Measurements from ENCODE around the gene SEPHS1. TPM values are rescaled to one million over a fixed set of nuclear protein-coding genes. Genes with fewer than 3 reads are reported as not detected.

Gene SEPHS1
- total and polyA plus RNA-seq, 2 donors from 2014 or later: 48.8 to 53.5 TPM

DNA sequence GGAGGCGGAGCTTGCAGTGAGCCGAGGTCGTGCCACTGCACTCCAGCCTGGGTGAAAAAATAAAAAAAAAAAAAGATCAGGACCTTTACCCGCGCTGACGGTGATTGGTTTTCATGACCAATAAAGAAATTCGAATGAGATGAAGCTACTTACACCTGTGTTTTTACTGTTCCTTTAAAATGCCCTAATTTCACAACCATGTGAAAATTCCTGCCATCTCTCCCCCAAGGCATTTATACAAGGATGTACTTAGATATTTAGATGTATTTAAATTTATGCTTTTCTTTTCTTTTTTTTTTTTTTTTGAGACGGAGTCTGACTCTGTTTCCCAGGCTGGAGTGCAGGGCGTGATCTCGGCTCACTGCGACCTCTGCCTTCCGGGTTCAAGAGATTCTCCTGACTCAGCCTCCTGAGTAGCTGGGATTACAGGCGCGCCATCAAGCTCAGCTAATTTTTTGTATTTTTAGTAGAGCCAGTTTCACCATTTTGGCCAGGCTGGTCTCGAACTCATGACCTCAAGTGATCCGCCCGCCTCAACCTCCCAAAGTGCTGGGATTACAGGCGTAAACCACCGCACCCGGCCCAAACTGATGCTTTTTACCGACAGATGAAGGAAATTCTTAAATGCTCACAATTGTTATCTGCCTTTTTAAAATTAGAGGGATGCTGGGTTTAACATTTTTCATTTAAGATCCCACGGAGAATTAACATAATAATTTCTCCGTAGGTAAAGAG is 45.1 kb downstream of the SEPHS1 start:
- Histone ChIP-seq H3K4me1 (ENCODE audit: control insufficient read depth in 2 of 3, insufficient read depth in 2 of 3, low read depth in 1 of 3, low read length in 3 of 3) (peaks cover 0 to 5% (median 0%) of the 10 kb centered on the region in 3 donors), H3K27me3 (ENCODE audit: control insufficient read depth, insufficient read depth, low read length) (no peaks in the 10 kb centered on the region), H3K4me3 (ENCODE audit: low read length in 3 of 3) (peak overlapping the region in 1 of 3 donors; percentile 79), H3K27ac (ENCODE audit: low read depth in 2 of 2, low read length in 2 of 2) (peak overlapping the region; percentile 96), H3K9ac (ENCODE audit: low read length in 3 of 3) (no peak overlapping the region), H3K9me3 (ENCODE audit: control insufficient read depth in 2 of 3, insufficient read depth in 1 of 3, low read length in 3 of 3) (no peaks in the 10 kb centered on the region), H3K36me3 (ENCODE audit: control insufficient read depth in 2 of 3, insufficient read depth in 3 of 3, low read length in 3 of 3) (no peaks in the 10 kb centered on the region)
- no peak for DNase-seq
- intact Hi-C loops (cut with DNase I): no loop called here
- no peak for FAIRE-seq
- no peak for TF ChIP-seq CTCF (IDR thresholded peaks at IDR 0.05; ENCODE audit: borderline replicate concordance, extremely low read depth, insufficient read depth)

DNA sequence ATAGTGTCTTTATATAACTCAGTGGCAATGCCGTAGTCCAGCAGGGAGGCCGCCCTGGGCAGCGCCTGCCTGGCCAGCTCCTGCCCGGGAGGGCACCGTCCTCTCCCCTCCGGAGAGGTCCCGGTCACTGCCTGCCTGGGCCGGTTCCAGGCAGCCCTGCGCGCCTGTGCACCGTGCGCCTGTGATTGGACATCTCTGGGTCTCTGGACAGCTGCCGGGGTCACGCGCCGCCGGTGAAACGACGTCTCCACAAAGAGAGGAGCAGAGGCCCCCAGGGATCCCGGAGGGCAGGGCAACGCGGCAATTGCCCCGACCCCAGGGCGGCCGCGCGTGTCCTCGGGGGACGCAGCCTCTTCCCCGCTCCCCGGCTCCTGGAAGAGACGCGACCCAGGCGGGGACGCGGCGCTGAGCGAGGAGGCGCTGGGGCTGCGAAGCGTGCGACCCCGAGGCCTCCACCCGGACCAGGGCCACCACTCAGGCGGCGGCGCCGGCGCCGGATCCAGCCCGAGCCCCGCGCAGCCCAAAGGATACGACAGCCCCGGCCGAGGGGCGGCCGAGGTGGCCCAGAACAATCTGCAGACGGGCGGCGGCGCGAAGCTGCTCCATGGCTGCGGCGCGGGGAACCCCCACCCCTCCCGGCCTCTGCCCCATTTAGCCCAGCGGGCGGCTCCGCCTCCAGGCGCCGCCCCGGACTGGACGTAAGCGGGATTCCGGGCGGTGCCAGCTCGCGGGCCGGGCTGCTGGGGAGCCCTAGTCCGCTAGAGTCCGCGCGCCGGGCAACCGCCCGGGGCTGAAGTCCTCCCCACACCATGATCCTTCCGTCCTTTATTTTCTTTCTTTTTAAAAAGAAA is 48.4 kb downstream of the SEPHS1 start, which contains the start of gene PHYH:
Gene PHYH (minus strand): TSS at position 628 of the 851 bp plus-strand sequence. CDS start 22 bp downstream, at position 606.
- Histone ChIP-seq H3K9ac (ENCODE audit: low read length in 3 of 3) (peak within 1 kb of the TSS; percentile 36 to 72 (median 69)), H3K27me3 (ENCODE audit: control insufficient read depth, insufficient read depth, low read length) (no peaks in the 10 kb centered on the region), H3K4me3 (ENCODE audit: low read length in 3 of 3) (peak within 1 kb of the TSS; percentile 68 to 82 (median 72)), H3K36me3 (ENCODE audit: control insufficient read depth in 2 of 3, insufficient read depth in 3 of 3, low read length in 3 of 3) (peaks cover 0 to 9% (median 2%) of the 10 kb centered on the region in 3 donors), H3K27ac (ENCODE audit: low read depth in 2 of 2, low read length in 2 of 2) (peak within 1 kb of the TSS; percentile 88 to 96), H3K9me3 (ENCODE audit: control insufficient read depth in 2 of 3, insufficient read depth in 1 of 3, low read length in 3 of 3) (no peaks in the 10 kb centered on the region), H3K4me1 (ENCODE audit: control insufficient read depth in 2 of 3, insufficient read depth in 2 of 3, low read depth in 1 of 3, low read length in 3 of 3) (peaks cover 0 to 5% (median 0%) of the 10 kb centered on the region in 3 donors)
- DNase-seq (peak; percentile 82 to 96 (median 91)), FAIRE-seq (no peak)
- TF ChIP-seq CTCF (IDR thresholded peaks at IDR 0.05; ENCODE audit: borderline replicate concordance, extremely low read depth, insufficient read depth): peak; percentile 2
- intact Hi-C loops (cut with DNase I): no loop called here

DNA sequence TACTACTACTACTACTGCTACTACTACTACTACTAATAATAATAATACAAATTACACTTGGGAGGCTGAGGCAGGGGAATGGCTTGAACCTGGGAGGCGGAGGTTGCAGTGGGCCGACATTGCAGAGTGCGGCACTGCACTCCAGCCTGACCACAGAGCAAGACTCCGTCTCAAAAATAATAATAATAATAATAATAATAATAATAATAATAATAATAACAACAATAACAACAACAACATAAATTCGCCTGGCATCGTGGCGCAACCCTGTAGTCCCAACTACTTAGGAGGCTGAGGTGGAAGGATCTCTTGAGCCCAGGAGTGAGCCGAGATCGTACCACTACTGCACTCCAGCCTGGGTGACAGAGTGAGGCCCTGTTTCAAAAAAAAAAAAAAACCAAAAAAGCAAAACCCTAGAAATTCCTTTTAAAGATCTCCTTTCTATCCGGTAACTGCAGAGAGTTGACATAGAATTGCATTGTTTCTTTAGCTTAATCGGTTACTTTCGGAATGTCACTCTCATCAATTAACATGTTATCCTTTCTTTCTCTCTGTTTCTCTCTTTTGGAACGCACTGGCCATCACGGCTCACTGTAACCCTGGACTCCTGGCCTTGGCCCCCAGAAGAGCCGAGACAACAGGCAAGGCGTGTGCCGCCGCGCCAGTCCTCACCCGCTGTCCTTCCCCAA is 49.2 kb downstream of the SEPHS1 start:
- TF ChIP-seq CTCF (IDR thresholded peaks at IDR 0.05; ENCODE audit: borderline replicate concordance, extremely low read depth, insufficient read depth): no peak
- Histone ChIP-seq H3K27me3 (ENCODE audit: control insufficient read depth, insufficient read depth, low read length) (no peaks in the 10 kb centered on the region), H3K27ac (ENCODE audit: low read depth in 2 of 2, low read length in 2 of 2) (peak overlapping the region; percentile 88 to 96), H3K9ac (ENCODE audit: low read length in 3 of 3) (peak overlapping the region; percentile 7 to 69 (median 18)), H3K9me3 (ENCODE audit: control insufficient read depth in 2 of 3, insufficient read depth in 1 of 3, low read length in 3 of 3) (no peaks in the 10 kb centered on the region), H3K36me3 (ENCODE audit: control insufficient read depth in 2 of 3, insufficient read depth in 3 of 3, low read length in 3 of 3) (peaks cover 0 to 16% (median 8%) of the 10 kb centered on the region in 3 donors), H3K4me3 (ENCODE audit: low read length in 3 of 3) (peak overlapping the region; percentile 54 to 82 (median 68)), H3K4me1 (ENCODE audit: control insufficient read depth in 2 of 3, insufficient read depth in 2 of 3, low read depth in 1 of 3, low read length in 3 of 3) (peaks cover 0 to 5% (median 0%) of the 10 kb centered on the region in 3 donors)
- intact Hi-C loops (cut with DNase I): no loop called here
- DNase-seq (no peak), FAIRE-seq (no peak)
